ENCODE data around the gene PAK5.

GRCh38 chr20:9815632-9816031 lies 23.2 kb downstream of the PAK5 start:
- TF ChIP-seq POLR2A (IDR thresholded peaks at IDR 0.05): no peak
- TF ChIP-seq CTCF (IDR thresholded peaks at IDR 0.05): no peak
- no peak for TF ChIP-seq POLR2AphosphoS5 (IDR thresholded peaks at IDR 0.05)
